T-helper 17 cell (primary cell): ENCODE data around the gene HERC4. TPM values are rescaled to one million over a fixed set of nuclear protein-coding genes. Genes with fewer than 3 reads are reported as not detected.

Experiments
- ATAC-seq: fragments of 150-1000 bp; cut with Tn5 transposase; 2 replicates; pipeline ENCODE4 v1.10.0; 2021; ENCODE audit warnings: mild to moderate bottlenecking, moderate library complexity
- DNase-seq, 3 donors: peaks; one replicate each; pipeline versions ENCODE4 v3.0.0 to v3.0.0-alpha.2; 2020 to 2021
- H3K9me3 ChIP-seq: one replicate; pipeline ENCODE4 v1.7.0; 2013; ENCODE audit warnings: low read length, mild to moderate bottlenecking; ENCODE audit not compliant: control insufficient read depth, poor library complexity, severe bottlenecking
- H3K27ac Mint-ChIP-seq: one replicate; pipeline ENCODE4 v1.8.0; 2022; ENCODE audit warnings: mild to moderate bottlenecking, moderate library complexity, mixed read lengths
- H3K27me3 Mint-ChIP-seq: one replicate; pipeline ENCODE4 v1.8.0; 2022; ENCODE audit warnings: mixed read lengths
- H3K36me3 Mint-ChIP-seq: one replicate; pipeline ENCODE4 v1.8.0; 2022; ENCODE audit warnings: low read depth, mixed read lengths
- H3K4me1 Mint-ChIP-seq: one replicate; pipeline ENCODE4 v1.8.0; 2022; ENCODE audit warnings: mild to moderate bottlenecking, mixed read lengths
- H3K4me3 Mint-ChIP-seq: one replicate; pipeline ENCODE4 v1.8.0; 2022; ENCODE audit warnings: mild to moderate bottlenecking, moderate library complexity, mixed read lengths
- total RNA-seq, 4 donors: library from RNA in 2 of 4; stranded (reverse) in 2 of 4; gene quantifications; one replicate each; pipeline ENCODE4 v1.2.3 and lab custom pipeline; 2022 to 2026

HERC4 gene
- total RNA-seq, 2 donors from 2014 or later = 50.9 to 59.4 TPM

- Mint-ChIP-seq H3K4me3 (no peak overlapping the region), H3K27ac (no peak overlapping the region), H3K4me1 (peaks cover 7% of the 10 kb centered on the region), H3K27me3 (no peaks in the 10 kb centered on the region), H3K36me3 (peaks cover 4% of the 10 kb centered on the region)
- no peak for DNase-seq
- H3K9me3 ChIP-seq = no peaks in the 10 kb centered on the region
- ATAC-seq = no peak
These were observed 115.1 kb downstream of the HERC4 start for GRCh38 chr10:67959839-67960476.

DNA sequence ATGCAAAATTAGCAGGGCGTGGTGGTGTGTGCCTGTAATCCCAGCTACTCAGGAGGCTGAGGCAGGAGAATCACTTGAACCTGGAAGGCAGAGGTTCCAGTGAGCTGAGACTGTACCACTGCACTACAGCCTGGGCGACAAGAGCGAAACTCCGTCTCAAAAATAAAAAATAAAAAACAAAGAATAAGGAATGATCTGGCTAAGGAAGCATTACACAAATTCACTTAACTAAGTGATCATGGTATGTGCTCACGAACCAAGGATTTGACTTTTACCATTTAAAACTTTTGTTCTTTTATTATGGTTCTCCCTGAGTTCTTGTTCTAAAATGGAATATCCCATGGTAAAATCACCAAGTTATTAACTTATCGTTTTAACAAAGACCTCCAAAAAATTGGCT, 119.5 kb downstream of the HERC4 start:
- no peaks in the 10 kb centered on the region for H3K9me3 ChIP-seq
- no peak for DNase-seq
- Mint-ChIP-seq H3K4me1 (peaks cover 2% of the 10 kb centered on the region), H3K4me3 (no peak overlapping the region), H3K36me3 (peaks cover 12% of the 10 kb centered on the region), H3K27ac (peak overlapping the region; percentile 19), H3K27me3 (no peaks in the 10 kb centered on the region)
- no peak for ATAC-seq

DNA sequence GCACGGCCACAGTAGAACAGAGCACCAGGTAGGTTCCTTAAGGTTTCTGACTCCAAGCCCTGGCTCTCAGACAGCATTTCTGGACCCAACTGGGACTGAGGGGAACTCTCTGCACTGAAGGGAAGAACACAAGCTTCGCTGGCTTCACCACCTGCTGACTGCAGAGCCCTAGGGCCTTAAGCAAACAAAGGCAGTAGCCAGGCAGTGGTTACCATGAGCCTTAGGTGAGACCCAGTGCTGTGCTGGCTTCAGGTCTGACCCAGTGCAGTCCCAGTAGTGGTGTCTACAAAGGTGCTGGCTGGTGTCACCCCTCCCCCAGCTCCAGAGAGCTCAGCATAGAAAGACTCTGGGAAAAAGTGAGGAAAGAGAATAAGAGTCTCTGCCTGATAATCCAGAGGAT, 131.2 kb downstream of the HERC4 start:
- H3K36me3 Mint-ChIP-seq = peaks cover 20% of the 10 kb centered on the region
- H3K27me3 Mint-ChIP-seq = no peaks in the 10 kb centered on the region
- peaks cover 15% of the 10 kb centered on the region for H3K4me1 Mint-ChIP-seq
- H3K4me3 Mint-ChIP-seq = no peak overlapping the region
- DNase-seq (no peak), ATAC-seq (no peak)
- H3K9me3 ChIP-seq = no peaks in the 10 kb centered on the region
- H3K27ac Mint-ChIP-seq = peak overlapping the region; percentile 79

GRCh38 chr10:67936416-67936815, 138.7 kb downstream of the HERC4 start:
- no peak for DNase-seq
- Mint-ChIP-seq H3K27ac (peak overlapping the region; percentile 19), H3K27me3 (no peaks in the 10 kb centered on the region), H3K36me3 (peaks cover 3% of the 10 kb centered on the region), H3K4me3 (no peak overlapping the region), H3K4me1 (peaks cover 2% of the 10 kb centered on the region)
- H3K9me3 ChIP-seq = no peaks in the 10 kb centered on the region
- no peak for ATAC-seq

DNA sequence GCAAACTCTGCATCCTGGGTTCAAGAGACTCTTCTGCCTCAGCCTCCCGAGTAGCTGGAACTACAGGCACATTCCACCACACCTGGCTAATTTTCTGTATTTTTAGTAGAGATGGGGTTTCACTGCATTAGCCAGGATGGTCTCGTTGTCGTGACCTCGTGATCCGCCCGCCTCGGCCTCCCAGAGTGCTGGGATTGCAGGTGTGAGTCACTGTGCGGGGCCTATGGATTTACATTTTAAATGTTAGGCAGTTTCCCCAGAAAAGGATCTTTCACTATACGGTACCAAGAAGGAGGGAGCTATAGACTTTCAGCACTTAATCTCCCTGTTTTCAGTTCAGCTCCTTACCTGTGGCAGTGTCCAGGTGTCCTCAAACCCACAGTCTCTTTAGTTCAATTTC, 139.9 kb downstream of the HERC4 start:
- H3K27ac Mint-ChIP-seq = no peak overlapping the region
- H3K27me3 Mint-ChIP-seq = no peaks in the 10 kb centered on the region
- H3K4me1 Mint-ChIP-seq = peaks cover 4% of the 10 kb centered on the region
- no peak overlapping the region for H3K4me3 Mint-ChIP-seq
- ATAC-seq = no peak
- peaks cover 3% of the 10 kb centered on the region for H3K36me3 Mint-ChIP-seq
- no peak for DNase-seq
- no peaks in the 10 kb centered on the region for H3K9me3 ChIP-seq

DNA sequence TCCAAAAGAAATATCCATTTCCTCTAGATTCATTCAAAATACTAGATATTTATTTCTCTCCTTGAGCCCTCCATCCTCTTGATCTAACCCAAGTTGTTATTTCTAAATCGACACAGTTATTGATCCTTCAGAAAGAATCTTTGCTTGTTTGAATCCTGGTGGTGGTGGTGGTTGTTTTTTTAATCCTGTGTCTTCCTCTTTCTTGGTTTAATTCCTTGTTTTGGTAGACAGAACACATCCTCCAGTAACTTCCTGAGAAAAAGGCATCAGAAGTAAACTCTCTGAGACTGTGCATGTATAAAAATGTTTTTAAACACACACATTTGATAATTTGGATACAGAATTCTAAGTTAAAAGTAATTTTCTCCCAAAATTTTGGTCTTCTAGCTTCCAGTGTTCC, 140.7 kb downstream of the HERC4 start:
- ATAC-seq (no peak), DNase-seq (no peak)
- no peaks in the 10 kb centered on the region for H3K27me3 Mint-ChIP-seq
- peaks cover 3% of the 10 kb centered on the region for H3K36me3 Mint-ChIP-seq
- H3K9me3 ChIP-seq = no peaks in the 10 kb centered on the region
- no peak overlapping the region for H3K4me3 Mint-ChIP-seq
- peaks cover 4% of the 10 kb centered on the region for H3K4me1 Mint-ChIP-seq
- peak overlapping the region; percentile 21 for H3K27ac Mint-ChIP-seq

DNA sequence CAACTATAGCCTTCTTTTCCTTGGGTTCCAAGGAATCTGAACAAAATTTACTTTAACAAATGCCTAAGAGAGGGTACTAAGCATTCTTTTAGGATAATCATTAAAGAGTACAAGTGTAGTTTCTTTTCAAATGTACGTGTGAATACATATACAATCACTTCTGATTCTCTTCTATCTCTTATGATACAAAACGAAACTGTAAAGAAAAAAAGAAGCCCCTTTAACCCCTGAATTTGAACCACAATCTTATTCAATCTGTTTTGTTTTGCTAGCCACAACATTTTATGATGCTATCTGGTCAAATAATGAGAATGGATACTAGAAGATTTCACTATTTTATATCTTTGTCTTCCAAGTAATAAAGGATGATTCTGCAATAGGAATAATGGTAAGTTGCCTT, 141.9 kb downstream of the HERC4 start:
- Mint-ChIP-seq H3K4me1 (peaks cover 4% of the 10 kb centered on the region), H3K27me3 (no peaks in the 10 kb centered on the region), H3K27ac (no peak overlapping the region), H3K4me3 (no peak overlapping the region), H3K36me3 (peaks cover 3% of the 10 kb centered on the region)
- no peak for DNase-seq
- no peak for ATAC-seq
- H3K9me3 ChIP-seq = no peaks in the 10 kb centered on the region

GRCh38 chr10:67926951-67927350, 148.1 kb downstream of the HERC4 start:
- ATAC-seq (no peak), DNase-seq (no peak)
- Mint-ChIP-seq H3K27me3 (no peaks in the 10 kb centered on the region), H3K36me3 (peaks cover 5% of the 10 kb centered on the region), H3K4me3 (no peak overlapping the region), H3K27ac (no peak overlapping the region), H3K4me1 (peaks cover 6% of the 10 kb centered on the region)
- H3K9me3 ChIP-seq = no peaks in the 10 kb centered on the region

GRCh38 chr10:67925449-67926005, 149.6 kb downstream of the HERC4 start:
- no peak overlapping the region for H3K4me3 Mint-ChIP-seq
- H3K4me1 Mint-ChIP-seq = peaks cover 5% of the 10 kb centered on the region
- ATAC-seq (no peak), DNase-seq (no peak)
- H3K36me3 Mint-ChIP-seq = peaks cover 5% of the 10 kb centered on the region
- H3K9me3 ChIP-seq = no peaks in the 10 kb centered on the region
- no peaks in the 10 kb centered on the region for H3K27me3 Mint-ChIP-seq
- no peak overlapping the region for H3K27ac Mint-ChIP-seq

GRCh38 chr10:67924136-67924535, 150.9 kb downstream of the HERC4 start:
- Mint-ChIP-seq H3K36me3 (peaks cover 5% of the 10 kb centered on the region), H3K4me1 (peaks cover 5% of the 10 kb centered on the region), H3K4me3 (no peak overlapping the region), H3K27ac (no peak overlapping the region), H3K27me3 (no peaks in the 10 kb centered on the region)
- H3K9me3 ChIP-seq = no peaks in the 10 kb centered on the region
- ATAC-seq = no peak
- no peak for DNase-seq

DNA sequence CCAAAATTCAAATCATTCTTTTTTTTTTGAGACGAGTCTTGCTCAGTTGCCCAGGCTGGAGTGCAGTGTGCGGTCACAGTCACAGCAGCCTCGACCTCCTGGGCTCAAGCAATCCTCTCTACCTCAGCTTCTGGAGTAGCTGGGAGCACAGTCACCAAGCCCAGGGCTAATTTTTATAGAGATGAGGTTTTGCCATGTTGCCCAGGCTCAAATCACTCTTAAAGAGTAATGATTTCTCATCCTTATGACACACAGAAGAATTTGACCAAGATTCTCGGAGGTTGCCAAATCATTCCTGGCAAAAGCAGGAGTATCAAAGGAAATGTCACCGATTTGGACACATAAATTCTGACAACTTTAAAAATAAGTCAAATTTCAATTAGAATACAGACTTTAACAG, 151.5 kb downstream of the HERC4 start:
- Mint-ChIP-seq H3K36me3 (peaks cover 5% of the 10 kb centered on the region), H3K4me3 (no peak overlapping the region), H3K27ac (no peak overlapping the region), H3K4me1 (peaks cover 5% of the 10 kb centered on the region), H3K27me3 (no peaks in the 10 kb centered on the region)
- DNase-seq (no peak), ATAC-seq (no peak)
- H3K9me3 ChIP-seq = no peaks in the 10 kb centered on the region

- peaks cover 2% of the 10 kb centered on the region for H3K36me3 Mint-ChIP-seq
- H3K27me3 Mint-ChIP-seq = no peaks in the 10 kb centered on the region
- no peak overlapping the region for H3K4me3 Mint-ChIP-seq
- peaks cover 9% of the 10 kb centered on the region for H3K4me1 Mint-ChIP-seq
- no peak overlapping the region for H3K27ac Mint-ChIP-seq
- DNase-seq = no peak
- no peak for ATAC-seq
- H3K9me3 ChIP-seq = no peaks in the 10 kb centered on the region
These were observed 154.0 kb downstream of the HERC4 start for GRCh38 chr10:67921065-67921464.

GRCh38 chr10:67917679-67918078, 157.4 kb downstream of the HERC4 start:
- Mint-ChIP-seq H3K4me1 (peaks cover 16% of the 10 kb centered on the region), H3K27ac (peak overlapping the region; percentile 29), H3K36me3 (peaks cover 8% of the 10 kb centered on the region), H3K4me3 (no peak overlapping the region), H3K27me3 (no peaks in the 10 kb centered on the region)
- DNase-seq (no peak), ATAC-seq (no peak)
- H3K9me3 ChIP-seq = no peaks in the 10 kb centered on the region

- H3K9me3 ChIP-seq = no peaks in the 10 kb centered on the region
- ATAC-seq = no peak
- DNase-seq = no peak
- Mint-ChIP-seq H3K4me3 (no peak overlapping the region), H3K36me3 (peaks cover 12% of the 10 kb centered on the region), H3K27me3 (no peaks in the 10 kb centered on the region), H3K4me1 (peaks cover 20% of the 10 kb centered on the region), H3K27ac (peak overlapping the region; percentile 29)
These were observed 157.9 kb downstream of the HERC4 start for GRCh38 chr10:67917169-67917568.
